ENCODE results near the gene CYSLTR2.

GRCh38 chr13:48725271-48725670 is 71.5 kb downstream of the CYSLTR2 start:
- TF ChIP-seq CTCF (conservative IDR thresholded peaks at IDR 0.05; ENCODE audit: low read length), result no peak
- no peak for TF ChIP-seq EZH2phosphoT487 (IDR thresholded peaks at IDR 0.05; ENCODE audit: borderline replicate concordance, low read depth, low read length)
